Measurements from ENCODE around the gene GNA14.

GNA14 gene

GRCh38 chr9:77386187-77386586 is 261.9 kb downstream of the GNA14 start:
- TF ChIP-seq, protein P1, sequence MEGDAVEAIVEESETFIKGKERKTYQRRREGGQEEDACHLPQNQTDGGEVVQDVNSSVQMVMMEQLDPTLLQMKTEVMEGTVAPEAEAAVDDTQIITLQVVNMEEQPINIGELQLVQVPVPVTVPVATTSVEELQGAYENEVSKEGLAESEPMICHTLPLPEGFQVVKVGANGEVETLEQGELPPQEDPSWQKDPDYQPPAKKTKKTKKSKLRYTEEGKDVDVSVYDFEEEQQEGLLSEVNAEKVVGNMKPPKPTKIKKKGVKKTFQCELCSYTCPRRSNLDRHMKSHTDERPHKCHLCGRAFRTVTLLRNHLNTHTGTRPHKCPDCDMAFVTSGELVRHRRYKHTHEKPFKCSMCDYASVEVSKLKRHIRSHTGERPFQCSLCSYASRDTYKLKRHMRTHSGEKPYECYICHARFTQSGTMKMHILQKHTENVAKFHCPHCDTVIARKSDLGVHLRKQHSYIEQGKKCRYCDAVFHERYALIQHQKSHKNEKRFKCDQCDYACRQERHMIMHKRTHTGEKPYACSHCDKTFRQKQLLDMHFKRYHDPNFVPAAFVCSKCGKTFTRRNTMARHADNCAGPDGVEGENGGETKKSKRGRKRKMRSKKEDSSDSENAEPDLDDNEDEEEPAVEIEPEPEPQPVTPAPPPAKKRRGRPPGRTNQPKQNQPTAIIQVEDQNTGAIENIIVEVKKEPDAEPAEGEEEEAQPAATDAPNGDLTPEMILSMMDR (IDR thresholded peaks at IDR 0.05) = no peak
- Histone ChIP-seq H3K27me3 (no peaks in the 10 kb centered on the region), H3K9me3 (no peaks in the 10 kb centered on the region), H3K27ac (no peak overlapping the region), H3K36me3 (peaks cover 3 to 37% (median 19%) of the 10 kb centered on the region in 3 donors), H3K4me3 (no peak overlapping the region), H3K4me1 (no peaks in the 10 kb centered on the region)
- DNase-seq = no peak
- intact Hi-C loops (cut with DNase I; ENCODE audit: low total_unique reads) = no loop called here

DNA sequence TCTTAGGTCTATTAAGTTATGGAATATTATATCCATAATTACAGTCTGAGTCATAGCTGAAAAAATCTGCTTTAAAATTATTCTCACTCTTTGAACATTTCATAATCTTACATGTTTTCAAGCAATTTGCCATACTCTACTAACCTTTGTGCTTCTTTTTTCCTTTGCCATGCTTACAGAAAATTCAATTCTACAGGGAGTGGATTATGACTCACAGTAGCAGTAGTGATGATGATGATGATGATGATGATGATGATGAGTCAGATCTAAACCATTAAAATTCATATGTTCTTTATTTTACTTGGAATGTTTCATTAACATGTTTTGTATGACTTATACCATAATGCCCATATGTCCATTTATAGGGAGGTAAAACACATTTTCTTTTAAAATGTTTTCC is 263.7 kb downstream of the GNA14 start:
- Histone ChIP-seq H3K9me3 (no peaks in the 10 kb centered on the region), H3K27me3 (no peaks in the 10 kb centered on the region), H3K4me1 (no peaks in the 10 kb centered on the region), H3K36me3 (peaks cover 3 to 26% (median 18%) of the 10 kb centered on the region in 3 donors), H3K27ac (no peak overlapping the region), H3K4me3 (no peak overlapping the region)
- no peak for DNase-seq
- TF ChIP-seq, protein P1 (IDR thresholded peaks at IDR 0.05) = no peak
- intact Hi-C loops (cut with DNase I; ENCODE audit: low total_unique reads) = no loop called here

GRCh38 chr9:77375956-77376532 is 272.1 kb downstream of the GNA14 start:
- TF ChIP-seq, protein P1 (IDR thresholded peaks at IDR 0.05) = no peak

GRCh38 chr9:77374266-77374665 is 273.9 kb downstream of the GNA14 start:
- Histone ChIP-seq H3K4me3 (no peak overlapping the region), H3K27me3 (no peaks in the 10 kb centered on the region), H3K27ac (no peak overlapping the region), H3K4me1 (no peaks in the 10 kb centered on the region), H3K9me3 (no peaks in the 10 kb centered on the region), H3K36me3 (peaks cover 22 to 23% (median 23%) of the 10 kb centered on the region in 3 donors)
- intact Hi-C loops (cut with DNase I; ENCODE audit: low total_unique reads) = no loop called here
- no peak for DNase-seq
- TF ChIP-seq, protein P1 (IDR thresholded peaks at IDR 0.05) = no peak

More at GRCh38 chr9:77375956-77376532, 272.1 kb downstream of the GNA14 start:
- intact Hi-C loops (cut with DNase I; ENCODE audit: low total_unique reads) = no loop called here
- Histone ChIP-seq H3K27me3 (no peaks in the 10 kb centered on the region), H3K27ac (no peak overlapping the region), H3K36me3 (peaks cover 5 to 12% (median 11%) of the 10 kb centered on the region in 3 donors), H3K9me3 (no peaks in the 10 kb centered on the region), H3K4me1 (no peaks in the 10 kb centered on the region), H3K4me3 (no peak overlapping the region)
- no peak for DNase-seq

Data from tibial artery (tissue), 4 donors.